AG08395 (cell line): ENCODE measurements around the gene SNX33.
"Not testable (repeated sequence)": the region's sequence is repeated elsewhere in the genome, so short reads cannot be mapped to it uniquely, and the experiment has no call there.

ENCODE experiments used
- DNase-seq: peaks from one replicate; pipeline ENCODE4 v3.0.0; 2012; ENCODE audit warnings: mixed read lengths, low spot score

Gene SNX33

GRCh38 chr15:75683646-75684312 lies 36.1 kb downstream of the SNX33 start:
- peak; percentile 59 for DNase-seq

GRCh38 chr15:75684648-75685047 lies 36.9 kb downstream of the SNX33 start:
- DNase-seq, result no peak

GRCh38 chr15:75685195-75685594 lies 37.5 kb downstream of the SNX33 start:
- DNase-seq, result no peak

DNA sequence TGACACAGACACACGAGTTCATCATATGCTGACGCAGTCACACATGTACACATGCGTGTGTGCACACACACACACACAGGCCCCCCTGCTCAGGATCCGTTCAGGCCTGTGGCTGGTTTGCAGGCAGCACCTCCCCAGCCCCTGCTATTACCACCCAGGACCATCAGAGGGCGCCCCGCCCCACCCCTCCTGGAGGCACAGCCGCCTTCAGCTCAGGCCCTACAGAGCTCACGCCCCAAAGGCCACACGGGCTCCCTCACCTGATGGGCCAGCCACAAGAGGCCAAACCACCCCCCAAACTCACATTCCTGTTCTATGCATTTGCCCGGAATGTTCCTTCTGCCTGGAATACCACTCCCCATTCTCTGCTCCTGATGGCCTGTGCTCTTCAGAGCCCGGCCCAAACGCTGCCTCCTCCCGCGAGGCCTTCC lies 38.5 kb downstream of the SNX33 start:
- peak; percentile 49 for DNase-seq

DNA sequence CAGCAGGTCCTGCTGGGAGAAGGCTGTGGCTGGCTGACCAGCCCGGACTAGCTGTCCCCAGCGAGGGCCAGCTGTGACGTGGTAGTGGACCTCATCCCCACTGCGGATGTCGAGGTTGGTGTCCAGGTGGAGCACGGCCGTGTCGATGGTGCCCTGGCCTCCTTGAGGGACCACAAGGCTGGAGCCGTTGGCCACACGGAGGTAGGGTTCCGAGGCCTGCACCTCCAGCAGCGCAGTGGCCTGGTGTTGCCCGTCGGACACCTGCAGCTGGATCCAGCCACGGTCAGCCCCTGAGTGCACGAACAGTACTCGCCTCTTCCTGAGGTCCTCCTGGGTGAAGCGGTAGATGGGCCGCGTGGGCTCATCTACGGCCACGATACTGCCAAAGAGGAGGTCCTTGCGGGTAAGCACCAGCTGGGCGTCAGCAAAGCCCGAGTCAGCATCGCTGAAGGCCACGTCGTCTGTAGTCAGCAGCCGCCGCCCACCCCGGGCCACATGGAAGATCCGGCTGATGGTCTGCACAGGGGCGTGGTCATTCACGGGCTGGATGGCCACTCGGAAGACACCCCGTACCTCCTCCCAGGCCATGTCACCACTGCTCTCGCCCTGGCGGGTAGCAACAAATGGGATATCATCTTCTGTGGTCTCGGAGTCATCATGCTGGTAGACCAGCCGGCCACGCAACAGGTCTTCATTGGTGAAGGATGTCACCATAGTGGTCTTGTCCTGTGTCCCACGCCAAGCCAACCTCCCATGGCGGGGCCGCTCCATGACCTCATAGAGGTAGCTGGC lies 40.0 kb downstream of the SNX33 start:
- DNase-seq, result no peak

DNA sequence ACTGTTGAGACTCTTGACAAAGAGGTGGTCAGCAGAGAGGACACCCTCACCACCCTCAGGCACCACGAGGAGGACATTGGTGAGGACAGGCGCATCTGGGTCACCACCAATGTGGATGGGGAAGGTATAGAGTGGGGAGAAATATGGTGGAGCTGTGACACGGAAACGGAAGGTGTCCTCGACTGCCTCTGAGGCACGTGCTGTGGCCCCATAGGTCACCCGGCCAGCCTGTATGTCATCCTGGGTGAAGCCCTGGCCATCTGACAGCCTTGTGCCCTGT lies 40.5 kb downstream of the SNX33 start:
- no peak for DNase-seq

DNA sequence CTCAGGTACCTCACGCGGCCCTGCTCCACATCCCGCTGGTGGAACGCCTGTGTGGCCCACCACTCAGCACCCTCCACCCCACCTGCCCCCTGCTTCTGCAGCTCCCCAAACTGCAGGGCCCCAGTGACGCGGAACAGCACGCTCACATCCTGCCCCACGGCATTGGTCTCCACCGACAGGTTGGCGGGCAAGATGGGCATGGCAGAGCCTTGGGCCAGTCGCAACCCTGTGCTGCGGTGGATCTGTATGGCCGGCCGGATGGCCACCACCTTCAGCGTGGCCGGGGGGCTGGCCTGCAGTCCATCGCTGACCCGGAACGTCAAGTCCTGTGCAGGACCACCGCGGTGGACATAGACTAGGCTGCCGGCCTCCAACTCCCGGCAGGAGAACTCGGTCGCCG lies 41.1 kb downstream of the SNX33 start:
- no peak for DNase-seq

DNA sequence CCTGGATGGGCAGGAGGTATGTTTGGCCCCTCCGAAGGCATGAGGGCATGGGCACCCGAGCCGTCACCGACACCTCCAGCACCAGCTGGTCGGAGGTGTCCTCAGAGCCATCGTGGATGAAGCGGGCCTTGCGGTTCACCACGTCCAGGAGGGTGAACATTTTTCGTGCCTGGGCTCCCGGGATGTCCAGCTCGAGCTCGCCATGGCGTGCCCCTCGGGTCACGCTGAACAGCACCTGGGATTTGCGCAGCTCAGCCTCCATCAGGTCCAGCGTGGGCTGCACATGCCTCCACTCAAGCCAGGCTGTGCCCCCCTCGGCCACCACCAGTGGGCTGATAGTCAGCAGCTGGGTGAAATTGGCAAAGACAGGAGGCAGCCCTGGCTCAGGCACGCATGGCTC lies 41.7 kb downstream of the SNX33 start:
- not testable (repeated sequence) for DNase-seq

GRCh38 chr15:75692311-75692710 lies 44.6 kb downstream of the SNX33 start:
- DNase-seq, result not testable (repeated sequence)

DNA sequence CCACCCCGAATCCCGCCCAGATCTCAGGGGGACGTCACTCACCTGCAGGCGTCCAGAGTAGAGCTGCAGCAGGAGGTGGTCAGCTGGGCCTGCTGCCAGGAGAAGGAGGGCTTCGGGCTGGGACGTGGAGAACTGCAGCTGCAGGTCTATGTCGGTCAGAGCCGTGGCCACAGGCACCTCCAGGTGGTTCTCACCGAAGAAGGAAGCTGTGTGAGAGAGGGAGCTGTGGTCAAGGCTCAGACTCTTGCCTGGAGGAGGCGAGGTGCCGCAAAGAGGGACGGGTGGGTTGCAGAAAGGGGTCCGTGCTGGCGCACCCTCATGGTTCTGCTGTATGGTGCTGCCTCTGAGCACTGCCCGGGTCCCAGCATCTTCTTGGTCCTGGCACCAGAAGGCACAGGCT lies 45.3 kb downstream of the SNX33 start:
- not testable (repeated sequence) for DNase-seq

DNA sequence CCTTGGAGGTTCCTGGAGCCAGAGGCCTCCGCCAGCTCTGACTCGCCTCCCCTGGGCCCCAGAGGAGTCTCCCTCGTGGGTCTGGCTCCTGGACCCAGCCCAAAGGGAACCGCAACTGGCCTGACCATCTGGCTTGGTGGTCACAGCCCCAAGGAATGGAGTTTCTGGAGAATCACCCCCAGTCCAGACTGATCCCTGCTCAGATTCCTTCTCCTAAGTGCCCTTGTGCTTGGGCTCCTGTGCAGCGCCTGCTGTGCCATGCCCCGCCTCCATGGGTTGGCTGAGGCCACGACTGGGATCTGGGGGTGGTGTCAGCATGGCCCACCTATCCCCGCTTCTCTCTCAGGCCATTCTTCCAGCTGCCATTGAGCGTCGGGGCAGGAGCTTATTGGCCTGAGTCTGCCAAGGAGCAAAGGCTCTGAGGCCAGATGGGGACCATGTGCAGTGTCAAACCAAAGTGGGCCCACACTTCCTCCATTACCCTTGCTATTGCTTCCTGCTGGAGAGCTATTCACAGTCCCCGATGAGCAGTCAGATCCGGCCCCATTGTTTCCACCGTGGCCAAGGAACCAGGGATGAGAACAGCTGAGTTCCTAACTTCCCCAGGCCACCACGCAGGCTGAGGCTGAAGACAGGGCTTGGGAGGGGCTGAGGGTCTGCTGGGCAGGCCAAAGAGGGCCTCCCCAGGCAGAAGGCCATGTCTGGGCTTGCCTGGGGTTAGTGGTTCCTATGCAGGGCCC lies 46.0 kb downstream of the SNX33 start:
- DNase-seq, result peak; percentile 71

- DNase-seq, result peak; percentile 95
Observed at GRCh38 chr15:75694241-75695182, 46.8 kb downstream of the SNX33 start.

DNA sequence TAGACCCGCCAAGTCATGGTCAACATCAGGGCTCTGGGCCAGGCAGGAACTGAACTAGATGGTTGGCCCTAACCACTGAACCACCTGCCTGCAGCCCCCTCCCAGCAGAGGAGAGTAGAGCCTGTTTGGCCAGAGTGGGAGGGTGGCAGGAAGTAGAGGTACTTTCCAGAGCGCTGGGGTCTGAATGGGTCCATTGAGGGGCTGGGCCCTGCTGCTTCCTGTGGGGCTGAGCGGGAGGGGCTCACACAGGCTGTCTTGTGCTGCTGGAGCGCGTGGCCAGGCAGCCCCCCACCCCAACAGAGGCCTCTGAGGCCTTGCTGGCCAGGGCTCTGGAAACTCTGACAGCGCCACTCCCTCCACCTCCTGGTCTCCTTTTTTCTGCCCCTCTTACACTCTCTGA lies 47.5 kb downstream of the SNX33 start:
- DNase-seq, result no peak

DNA sequence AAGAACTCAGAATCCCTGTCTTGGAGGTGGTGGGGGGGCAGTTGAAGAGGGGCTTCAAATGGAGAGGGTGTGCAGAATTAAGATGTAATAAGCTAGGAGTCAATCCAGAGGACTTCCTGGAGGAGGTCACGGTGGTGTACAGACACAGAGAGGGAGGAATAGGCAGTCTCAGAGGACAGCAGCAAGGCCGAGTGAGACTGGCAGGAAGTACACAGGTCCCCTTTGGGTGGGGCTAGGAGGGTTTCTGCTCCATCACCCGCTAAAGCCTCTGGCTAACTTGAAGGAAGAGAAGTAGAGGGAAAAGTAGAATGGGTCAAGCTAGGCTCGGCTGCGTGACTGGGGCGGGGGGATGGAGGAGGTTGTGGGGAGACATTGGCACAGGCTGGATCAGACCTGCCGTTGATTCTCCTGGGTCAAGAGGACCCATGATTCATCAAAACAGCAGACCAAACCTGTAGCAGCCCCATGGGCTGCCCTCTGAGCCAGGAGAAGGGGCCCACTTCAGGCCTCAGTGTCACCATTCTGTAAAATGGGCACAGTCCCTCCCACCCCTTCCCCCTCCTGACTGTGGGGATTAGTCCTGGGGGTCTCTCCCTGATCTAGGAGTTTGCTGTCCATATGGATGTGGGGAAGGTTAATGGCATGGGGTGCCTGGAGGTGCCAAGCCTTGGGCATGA lies 48.1 kb downstream of the SNX33 start:
- DNase-seq, result no peak

- DNase-seq, result no peak
Observed at GRCh38 chr15:75696311-75696720, 48.6 kb downstream of the SNX33 start.

DNA sequence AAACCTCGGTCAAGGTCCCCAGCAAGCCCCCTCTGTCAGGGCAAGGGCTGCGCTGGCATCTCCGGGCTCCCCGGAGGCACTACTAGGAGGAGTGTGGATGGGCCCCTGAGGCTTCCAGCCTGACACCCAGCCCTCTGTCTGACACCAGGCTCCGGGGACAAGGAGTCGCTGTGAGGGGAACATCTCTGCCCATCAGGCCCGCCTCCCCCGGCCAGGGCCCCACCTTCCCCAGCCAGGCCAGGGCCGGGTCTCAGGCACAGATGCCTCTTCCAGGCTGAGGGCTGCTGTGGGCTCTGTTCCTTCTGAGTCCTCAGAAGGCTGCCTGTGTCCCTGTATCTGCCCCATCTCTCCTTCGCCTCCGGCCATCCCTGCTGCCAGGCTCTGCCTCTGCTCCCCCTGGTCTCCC lies 49.1 kb downstream of the SNX33 start:
- DNase-seq, result no peak

DNA sequence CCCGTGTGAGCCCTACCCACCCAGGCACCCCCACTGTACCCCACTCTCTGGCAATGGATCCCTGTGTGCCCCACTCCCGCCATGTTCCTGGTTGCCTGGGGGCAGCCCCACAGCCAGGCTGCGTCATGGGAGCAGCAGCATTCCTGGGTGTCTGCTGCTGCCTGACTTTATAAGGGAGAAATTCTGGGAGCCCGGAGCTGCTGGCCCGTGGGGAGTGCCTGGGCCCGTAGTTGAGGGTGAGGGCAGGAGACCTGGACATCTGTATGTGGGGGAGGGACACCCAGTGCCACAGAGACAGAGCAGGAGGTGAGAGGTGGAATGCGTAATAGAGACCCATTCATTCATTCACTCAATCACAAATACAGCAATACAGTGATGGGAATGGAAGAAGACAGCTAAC lies 49.8 kb downstream of the SNX33 start:
- no peak for DNase-seq

DNA sequence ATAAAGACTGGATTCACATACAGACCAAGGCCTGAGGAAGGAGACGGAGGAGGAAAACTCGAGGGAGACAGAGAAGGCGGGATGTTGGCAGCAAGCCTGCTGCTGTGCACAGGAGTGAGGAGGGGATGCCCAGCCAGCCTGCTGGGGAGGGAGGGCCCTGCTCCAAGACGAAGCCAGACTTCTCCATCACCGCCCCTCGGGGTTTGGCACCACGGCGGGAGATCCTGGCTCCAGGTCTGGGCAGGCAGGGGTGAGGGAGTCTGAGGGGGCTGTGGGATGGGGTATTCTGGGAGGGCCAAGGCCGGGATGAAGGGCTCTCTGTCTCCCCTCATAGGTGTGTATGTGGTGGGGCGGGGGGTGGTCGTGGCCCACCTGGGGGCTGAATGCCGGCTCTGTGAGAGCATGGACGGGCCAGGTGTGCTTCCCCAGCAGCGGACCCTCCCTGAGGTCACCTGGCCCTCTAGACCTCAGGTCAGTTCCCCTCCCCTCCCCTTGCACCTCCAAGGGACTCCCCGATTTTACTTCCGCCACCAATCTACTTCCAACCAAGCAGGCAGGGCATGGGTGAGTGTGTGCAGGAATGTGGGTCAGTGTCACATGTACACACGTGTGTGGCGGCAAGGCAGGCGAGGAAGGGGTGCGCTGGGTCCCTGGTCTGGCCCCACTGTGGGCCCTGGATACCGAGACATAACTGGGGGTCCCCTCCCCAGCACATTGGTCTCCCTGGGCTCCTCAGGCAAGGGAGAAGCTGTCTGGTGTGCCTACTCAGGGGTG lies 50.4 kb downstream of the SNX33 start:
- DNase-seq, result not testable (repeated sequence)

- DNase-seq, result not testable (repeated sequence)
Observed at GRCh38 chr15:75699517-75699916, 51.8 kb downstream of the SNX33 start.
